Neutrophil (primary cell): ENCODE results near the gene CDH1.

Source experiments
- H3K27ac ChIP-seq: fragments of 200-600 bp; sonication (generic); 2 replicates; pipeline ENCODE4 v1.5.1; 2016; ENCODE audit warnings: mild to moderate bottlenecking, moderate library complexity
- H3K27me3 ChIP-seq: fragments of 200-600 bp; sonication (generic); 2 replicates; pipeline ENCODE4 v1.6.0; 2016; ENCODE audit warnings: mild to moderate bottlenecking
- H3K36me3 ChIP-seq: fragments of 200-600 bp; sonication (generic); 2 replicates; pipeline ENCODE4 v1.5.1; 2017
- H3K4me1 ChIP-seq, 2 experiments: fragments of 200-600 bp in 1 of 2; sonication (generic) in 1 of 2; 1 replicate in 1 of 2; 2 replicates in 1 of 2; pipeline versions ENCODE4 v1.5.1 to v1.6.1; 2013 to 2016; ENCODE audit warnings: low read depth in 1 of 2, low read length in 1 of 2, mild to moderate bottlenecking in 1 of 2, moderate library complexity in 1 of 2; ENCODE audit not compliant: control insufficient read depth in 1 of 2, insufficient read depth in 1 of 2
- H3K4me3 ChIP-seq, 2 experiments: fragments of 200-600 bp in 1 of 2; sonication (generic) in 1 of 2; 1 replicate in 1 of 2; 2 replicates in 1 of 2; pipeline ENCODE4 v1.5.1; 2013 to 2016; ENCODE audit warnings: low read depth in 1 of 2, low read length in 1 of 2, mild to moderate bottlenecking in 1 of 2, moderate library complexity in 1 of 2
- H3K9me3 ChIP-seq: fragments of 200-600 bp; sonication (generic); 2 replicates; pipeline ENCODE4 v1.5.1; 2016
- CTCF ChIP-seq: fragments of 200-600 bp; sonication (generic); IDR thresholded peaks from 2 replicates; pipeline ENCODE4 v1.5.1; 2016; ENCODE audit warnings: antibody characterized with exemption

CDH1 gene

GRCh38 chr16:68792465-68793324 lies 55.6 kb downstream of the CDH1 start:
- Histone ChIP-seq H3K9me3 (no peaks in the 10 kb centered on the region), H3K36me3 (no peaks in the 10 kb centered on the region), H3K4me3 (no peak overlapping the region), H3K27me3 (no peaks in the 10 kb centered on the region), H3K4me1 (peaks cover 35 to 40% of the 10 kb centered on the region in 2 experiments), H3K27ac (no peak overlapping the region)
- TF ChIP-seq CTCF: no peak

GRCh38 chr16:68793401-68793857 lies 56.3 kb downstream of the CDH1 start:
- Histone ChIP-seq H3K27me3 (no peaks in the 10 kb centered on the region), H3K9me3 (no peaks in the 10 kb centered on the region), H3K27ac (no peak overlapping the region), H3K4me3 (no peak overlapping the region), H3K36me3 (no peaks in the 10 kb centered on the region), H3K4me1 (peaks cover 35 to 40% of the 10 kb centered on the region in 2 experiments)
- no peak for TF ChIP-seq CTCF

DNA sequence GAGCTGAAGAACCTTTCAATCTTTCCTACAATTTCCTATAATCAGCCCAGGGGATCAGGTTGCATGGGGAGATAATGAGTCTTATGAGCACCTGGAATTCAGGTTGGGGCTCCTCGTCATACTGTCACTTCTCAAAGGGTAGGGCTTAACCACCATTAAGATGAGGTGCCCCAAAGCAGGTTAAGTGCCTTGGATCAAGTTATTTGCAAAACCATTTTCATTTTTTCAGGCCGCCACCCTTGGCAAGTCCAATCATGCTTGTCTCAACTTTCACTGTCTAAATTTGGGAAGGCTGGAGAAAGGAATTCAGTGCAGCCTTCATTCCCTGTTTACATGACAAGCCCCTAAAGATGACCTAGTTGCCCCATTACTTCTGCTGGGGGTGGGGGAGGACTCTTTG lies 61.3 kb downstream of the CDH1 start:
- H3K4me3 ChIP-seq: no peak overlapping the region
- H3K27ac ChIP-seq: no peak overlapping the region
- H3K27me3 ChIP-seq: no peaks in the 10 kb centered on the region
- H3K9me3 ChIP-seq: no peaks in the 10 kb centered on the region
- peaks cover 1 to 2% of the 10 kb centered on the region in 2 experiments for H3K4me1 ChIP-seq
- TF ChIP-seq CTCF: no peak
- H3K36me3 ChIP-seq: no peaks in the 10 kb centered on the region

DNA sequence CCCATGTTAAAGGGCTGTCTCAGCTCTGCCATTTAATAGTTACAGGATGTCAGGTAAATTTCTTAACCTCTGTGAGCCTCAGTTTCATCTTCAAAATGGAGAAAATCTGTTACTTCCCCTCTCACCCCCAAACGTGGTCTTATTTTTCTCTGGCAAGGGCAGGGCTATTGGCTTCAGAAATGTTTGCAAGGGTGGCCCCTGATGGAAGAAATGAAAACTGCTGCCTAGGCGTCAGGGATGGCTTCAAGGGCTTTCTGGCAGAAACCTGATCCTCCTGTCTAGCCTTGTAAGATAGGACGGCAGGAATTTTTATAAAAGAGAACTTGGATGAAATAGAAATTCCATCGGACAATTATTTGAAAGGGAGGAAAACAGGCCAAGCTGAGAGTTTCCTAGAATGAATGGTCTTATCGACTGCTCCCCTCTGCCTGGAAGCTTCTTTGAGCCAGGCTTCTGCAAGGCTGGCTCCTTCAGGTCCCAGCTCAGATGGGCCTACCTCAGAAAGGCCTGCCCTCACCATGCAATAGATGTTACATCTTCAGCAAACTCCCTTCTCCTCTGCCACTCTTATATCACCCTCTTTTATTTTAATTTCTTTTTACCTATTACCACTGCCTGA lies 63.3 kb downstream of the CDH1 start:
- no peaks in the 10 kb centered on the region for H3K9me3 ChIP-seq
- no peaks in the 10 kb centered on the region for H3K4me1 ChIP-seq
- no peaks in the 10 kb centered on the region for H3K36me3 ChIP-seq
- no peaks in the 10 kb centered on the region for H3K27me3 ChIP-seq
- no peak for TF ChIP-seq CTCF
- no peak overlapping the region for H3K4me3 ChIP-seq
- H3K27ac ChIP-seq: no peak overlapping the region

DNA sequence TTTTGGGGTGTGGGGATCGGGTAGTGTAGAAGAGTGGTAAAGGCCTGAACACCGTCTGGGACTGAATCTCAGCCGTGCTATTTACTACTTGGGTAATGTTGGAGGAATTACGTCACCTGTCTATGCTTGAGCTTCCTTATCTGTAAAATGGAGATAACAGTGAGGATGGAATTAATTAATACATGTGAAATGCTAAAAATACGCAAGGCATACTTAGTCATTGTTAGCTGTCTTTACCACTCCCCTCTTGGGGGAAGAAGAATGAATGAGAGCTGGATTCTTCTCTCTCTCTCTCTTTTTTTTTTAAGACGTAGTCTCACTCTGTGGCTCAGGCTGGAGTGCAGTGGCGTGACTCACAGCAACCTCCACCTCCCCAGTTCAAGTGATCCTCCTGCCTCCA lies 65.1 kb downstream of the CDH1 start:
- no peaks in the 10 kb centered on the region for H3K27me3 ChIP-seq
- no peaks in the 10 kb centered on the region for H3K9me3 ChIP-seq
- no peaks in the 10 kb centered on the region for H3K4me1 ChIP-seq
- H3K36me3 ChIP-seq: no peaks in the 10 kb centered on the region
- no peak overlapping the region for H3K27ac ChIP-seq
- no peak for TF ChIP-seq CTCF
- H3K4me3 ChIP-seq: no peak overlapping the region
